HG02981 (cell line): ENCODE results near the gene NFE2L3.
"Not testable (repeated sequence)": the region's sequence is repeated elsewhere in the genome, so short reads cannot be mapped to it uniquely, and the experiment has no call there.

Source experiments
- ATAC-seq: cut with Tn5 transposase; IDR thresholded peaks from one replicate; pipeline ENCODE4 v1.9.1; 2021; ENCODE audit warnings: mild to moderate bottlenecking, moderate library complexity; ENCODE audit not compliant: unreplicated experiment

Gene NFE2L3

GRCh38 chr7:26166684-26167266 is 14.8 kb downstream of the NFE2L3 start:
- no peak for ATAC-seq

GRCh38 chr7:26167303-26167934 is 15.4 kb downstream of the NFE2L3 start:
- ATAC-seq = peak; percentile 84

GRCh38 chr7:26168458-26169023 is 16.5 kb downstream of the NFE2L3 start:
- no peak for ATAC-seq

GRCh38 chr7:26169271-26169670 is 17.3 kb downstream of the NFE2L3 start:
- no peak for ATAC-seq

GRCh38 chr7:26170663-26171062 is 18.7 kb downstream of the NFE2L3 start:
- ATAC-seq = no peak

- ATAC-seq = no peak
Measured at GRCh38 chr7:26171601-26172000, 19.6 kb downstream of the NFE2L3 start.

GRCh38 chr7:26172048-26172447 is 20.1 kb downstream of the NFE2L3 start:
- ATAC-seq = no peak

GRCh38 chr7:26175903-26176302 is 23.9 kb downstream of the NFE2L3 start:
- not testable (repeated sequence) for ATAC-seq

GRCh38 chr7:26176696-26177095 is 24.7 kb downstream of the NFE2L3 start:
- ATAC-seq = not testable (repeated sequence)

- not testable (repeated sequence) for ATAC-seq
Measured at GRCh38 chr7:26177269-26177668, 25.3 kb downstream of the NFE2L3 start.

GRCh38 chr7:26178272-26178960 is 26.4 kb downstream of the NFE2L3 start:
- no peak for ATAC-seq

- ATAC-seq = no peak
Measured at GRCh38 chr7:26179422-26179821, 27.4 kb downstream of the NFE2L3 start.

- ATAC-seq = no peak
Measured at GRCh38 chr7:26179826-26180497, 28.0 kb downstream of the NFE2L3 start.

GRCh38 chr7:26180792-26181198 is 28.8 kb downstream of the NFE2L3 start:
- no peak for ATAC-seq

- no peak for ATAC-seq
Measured at GRCh38 chr7:26181474-26182227, 29.7 kb downstream of the NFE2L3 start.

GRCh38 chr7:26182283-26182682 is 30.3 kb downstream of the NFE2L3 start:
- no peak for ATAC-seq

GRCh38 chr7:26182706-26183105 is 30.7 kb downstream of the NFE2L3 start:
- ATAC-seq = no peak

GRCh38 chr7:26183545-26184280 is 31.7 kb downstream of the NFE2L3 start:
- ATAC-seq = no peak

GRCh38 chr7:26184281-26185101 is 32.5 kb downstream of the NFE2L3 start:
- ATAC-seq = not testable (repeated sequence)
